ENCODE measurements around the gene KIRREL3. TPM values are rescaled to one million over a fixed set of nuclear protein-coding genes. Genes with fewer than 3 reads are reported as not detected.

Gene KIRREL3
- total and polyA plus RNA-seq, 2 of the 8 experiments (the other 6 are each of a cell fraction or from before 2014, with no cell fraction given) = 0.29 to 0.32 TPM

GRCh38 chr11:126488591-126489370 is 511.8 kb downstream of the KIRREL3 start (continued):
- TF ChIP-seq MAFK (IDR thresholded peaks at IDR 0.05; ENCODE audit: low read depth, low read length) (no peak), SP2 (IDR thresholded peaks at IDR 0.05; ENCODE audit: low read length) (no peak)

All from H1 (cell line).